PC-9 (cell line): ENCODE data around the gene GOLGA6L9.
"Not testable (repeated sequence)": the region's sequence is repeated elsewhere in the genome, so short reads cannot be mapped to it uniquely, and the experiment has no call there.

Experiments used
- EZH2 ChIP-seq: fragments of 200-600 bp; sonication (generic); IDR thresholded peaks from 2 replicates; pipeline ENCODE4 v1.8.0; 2017; ENCODE audit warnings: antibody characterized with exemption, low read depth
- TF ChIP-seq, protein P1 (sequence below): fragments of 200-600 bp; sonication (generic); conservative IDR thresholded peaks from 2 replicates; pipeline ENCODE4 v1.6.1; 2017; ENCODE audit warnings: mixed run types, antibody characterized with exemption, mild to moderate bottlenecking, moderate library complexity

GRCh38 chr15:82420516-82420915, 9.1 kb upstream of the GOLGA6L9 start:
- TF ChIP-seq, protein P1, sequence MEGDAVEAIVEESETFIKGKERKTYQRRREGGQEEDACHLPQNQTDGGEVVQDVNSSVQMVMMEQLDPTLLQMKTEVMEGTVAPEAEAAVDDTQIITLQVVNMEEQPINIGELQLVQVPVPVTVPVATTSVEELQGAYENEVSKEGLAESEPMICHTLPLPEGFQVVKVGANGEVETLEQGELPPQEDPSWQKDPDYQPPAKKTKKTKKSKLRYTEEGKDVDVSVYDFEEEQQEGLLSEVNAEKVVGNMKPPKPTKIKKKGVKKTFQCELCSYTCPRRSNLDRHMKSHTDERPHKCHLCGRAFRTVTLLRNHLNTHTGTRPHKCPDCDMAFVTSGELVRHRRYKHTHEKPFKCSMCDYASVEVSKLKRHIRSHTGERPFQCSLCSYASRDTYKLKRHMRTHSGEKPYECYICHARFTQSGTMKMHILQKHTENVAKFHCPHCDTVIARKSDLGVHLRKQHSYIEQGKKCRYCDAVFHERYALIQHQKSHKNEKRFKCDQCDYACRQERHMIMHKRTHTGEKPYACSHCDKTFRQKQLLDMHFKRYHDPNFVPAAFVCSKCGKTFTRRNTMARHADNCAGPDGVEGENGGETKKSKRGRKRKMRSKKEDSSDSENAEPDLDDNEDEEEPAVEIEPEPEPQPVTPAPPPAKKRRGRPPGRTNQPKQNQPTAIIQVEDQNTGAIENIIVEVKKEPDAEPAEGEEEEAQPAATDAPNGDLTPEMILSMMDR = not testable (repeated sequence)
- TF ChIP-seq EZH2 = not testable (repeated sequence)
